Measurements from ENCODE around the gene CEP112.

CEP112 gene

GRCh38 chr17:66191593-66192377 is at the start of gene CEP112:
Gene CEP112 (minus strand): TSS chr17:66192133.
- DNase-seq (ENCODE audit: low read depth) = peak; percentile 86

GRCh38 chr17:66240630-66241029 is 48.7 kb upstream of the CEP112 start:
- peak; percentile 70 for DNase-seq (ENCODE audit: low read depth)

DNA sequence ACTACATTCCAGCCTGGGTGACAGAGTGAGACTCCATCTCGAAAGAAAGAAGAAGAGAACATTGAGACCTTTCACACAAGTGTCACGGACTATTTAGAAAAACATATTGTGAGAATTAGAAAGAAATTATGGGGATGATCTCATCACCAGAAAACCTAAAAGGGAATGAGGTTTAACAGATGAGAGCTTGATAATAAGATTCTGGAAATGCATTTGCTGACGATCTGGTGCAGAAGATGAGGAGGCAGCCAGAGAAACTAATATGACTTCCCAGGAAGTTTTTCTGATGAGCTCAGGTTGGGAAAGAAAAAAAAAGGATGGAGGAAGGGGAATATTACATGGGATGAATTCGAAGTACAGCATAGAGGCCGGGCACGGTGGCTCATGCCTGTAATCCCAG is 48.1 kb upstream of the CEP112 start:
- DNase-seq (ENCODE audit: low read depth) = no peak

- no peak for DNase-seq (ENCODE audit: low read depth)
Observed at GRCh38 chr17:66235377-66235994, 43.6 kb upstream of the CEP112 start.

- DNase-seq (ENCODE audit: low read depth) = no peak
Observed at GRCh38 chr17:66234611-66235010, 42.7 kb upstream of the CEP112 start.

DNA sequence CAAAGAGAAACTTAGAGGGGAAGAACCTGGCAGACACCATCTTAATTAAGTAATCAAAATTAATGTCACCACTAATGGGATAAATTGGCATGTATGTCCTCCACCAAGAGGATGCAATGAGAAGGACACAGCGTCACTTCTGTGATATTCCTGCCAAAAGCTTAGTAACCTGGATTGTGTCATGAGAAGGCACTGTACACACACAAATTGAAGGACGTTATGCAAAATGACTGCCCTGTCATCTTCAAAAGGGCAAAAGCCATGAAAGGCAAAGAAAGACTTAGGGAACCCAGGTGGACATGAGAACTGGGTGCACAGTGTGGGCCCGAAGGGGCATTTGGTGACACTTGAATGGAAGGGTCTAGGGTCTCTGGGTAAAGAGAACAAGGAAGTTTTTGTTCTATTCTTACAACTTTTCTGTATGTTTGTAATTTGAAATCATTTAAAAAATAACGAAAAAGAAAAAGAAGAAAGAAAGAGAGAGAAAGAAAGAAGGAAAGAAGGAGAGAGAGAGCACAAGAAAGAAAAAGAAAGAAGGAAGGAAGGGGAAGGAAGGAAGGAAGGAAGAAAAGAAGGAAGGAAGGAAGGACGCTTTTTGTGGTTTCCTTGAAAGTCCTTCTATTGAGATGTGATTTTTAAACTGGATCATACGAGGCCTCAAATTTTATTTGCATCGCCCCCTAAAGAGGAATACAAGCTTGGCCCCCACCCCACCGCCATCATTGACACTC is 41.3 kb upstream of the CEP112 start:
- DNase-seq (ENCODE audit: low read depth) = no peak

GRCh38 chr17:66230922-66231591 is 39.1 kb upstream of the CEP112 start:
- DNase-seq (ENCODE audit: low read depth) = no peak

DNA sequence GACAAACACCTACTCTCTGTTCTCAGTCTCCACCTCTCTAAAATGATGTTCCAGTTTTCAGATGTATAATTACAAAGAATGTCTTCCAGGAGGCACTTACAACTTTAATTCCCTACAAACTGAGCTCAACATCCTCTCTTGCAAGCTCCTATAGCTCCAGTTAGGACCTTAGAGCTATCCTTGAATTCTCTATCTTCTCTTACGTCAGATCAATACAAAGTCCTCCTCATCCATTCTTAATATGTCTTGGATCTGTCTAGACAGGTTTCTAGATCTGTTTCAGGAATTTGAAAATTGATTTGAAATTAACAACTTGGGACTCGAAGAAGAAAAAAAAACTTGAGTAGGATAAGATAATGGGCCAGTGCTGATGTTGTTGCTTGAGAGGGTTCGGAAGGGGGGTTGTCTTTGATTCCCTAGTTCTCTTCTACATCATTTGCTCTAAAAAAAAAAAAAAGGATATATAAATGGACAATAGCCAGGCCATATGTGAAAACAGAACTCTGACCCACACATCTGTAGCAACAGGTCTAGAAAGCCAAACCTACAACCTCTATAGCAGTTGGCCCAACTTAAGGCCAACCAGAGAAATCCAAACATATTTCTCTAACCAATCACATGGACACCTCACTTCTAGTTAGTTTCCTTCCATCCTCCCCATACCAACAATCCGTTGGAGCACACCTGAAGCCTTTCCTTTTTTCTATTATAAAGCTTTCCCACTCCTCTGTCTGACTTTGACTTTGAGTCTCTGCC is 38.0 kb upstream of the CEP112 start:
- no peak for DNase-seq (ENCODE audit: low read depth)

DNA sequence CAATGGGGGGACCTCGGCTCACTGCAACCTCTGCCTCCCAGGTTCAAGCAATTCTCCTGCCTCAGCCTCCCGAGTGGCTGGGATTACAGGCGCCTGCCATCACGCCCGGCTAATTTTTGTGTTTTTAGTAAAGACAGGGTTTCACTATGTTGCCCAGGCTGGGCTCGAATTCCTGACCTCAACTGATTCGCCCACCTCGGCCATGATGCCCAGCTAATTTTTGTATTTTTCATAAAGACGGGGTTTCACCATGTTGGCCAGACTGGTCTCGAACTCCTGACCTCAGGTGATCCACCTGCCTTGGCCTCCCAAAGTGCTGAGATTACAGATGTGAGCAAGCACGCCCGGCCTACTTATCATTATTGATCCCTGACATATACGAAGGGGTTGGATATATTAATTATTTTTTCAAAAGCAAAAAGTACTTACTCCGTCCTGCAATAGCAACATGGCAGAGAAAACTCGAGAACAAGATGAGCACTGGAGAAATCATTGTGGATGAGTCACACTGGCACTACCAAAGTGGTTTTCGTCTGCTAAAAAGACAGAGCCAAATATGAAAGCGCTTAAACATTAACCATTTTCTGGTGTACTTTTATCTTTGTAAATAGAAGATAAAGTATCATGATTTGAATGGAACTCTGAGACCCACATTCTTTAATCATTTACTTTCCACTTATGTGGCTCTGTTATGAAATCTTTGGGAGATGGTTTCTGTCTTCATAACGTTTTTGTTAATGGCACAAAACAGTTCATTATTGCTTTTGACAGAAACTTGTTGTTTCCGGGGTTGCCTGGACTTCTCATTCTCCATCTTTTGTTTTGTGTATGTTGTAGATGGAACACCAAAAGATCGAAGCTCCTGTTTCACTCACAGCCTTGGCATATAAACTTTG is 37.2 kb upstream of the CEP112 start, which contains the start of gene APOH:
Gene APOH (minus strand): TSS at position 529 of the 896 bp plus-strand sequence. CDS start 36 bp downstream, at position 493.
- no peak for DNase-seq (ENCODE audit: low read depth)

- no peak for DNase-seq (ENCODE audit: low read depth)
Observed at GRCh38 chr17:66227212-66228045, 35.5 kb upstream of the CEP112 start.

GRCh38 chr17:66222798-66223350 is 30.9 kb upstream of the CEP112 start:
- no peak for DNase-seq (ENCODE audit: low read depth)

- DNase-seq (ENCODE audit: low read depth) = no peak
Observed at GRCh38 chr17:66221755-66222530, 30.0 kb upstream of the CEP112 start.

DNA sequence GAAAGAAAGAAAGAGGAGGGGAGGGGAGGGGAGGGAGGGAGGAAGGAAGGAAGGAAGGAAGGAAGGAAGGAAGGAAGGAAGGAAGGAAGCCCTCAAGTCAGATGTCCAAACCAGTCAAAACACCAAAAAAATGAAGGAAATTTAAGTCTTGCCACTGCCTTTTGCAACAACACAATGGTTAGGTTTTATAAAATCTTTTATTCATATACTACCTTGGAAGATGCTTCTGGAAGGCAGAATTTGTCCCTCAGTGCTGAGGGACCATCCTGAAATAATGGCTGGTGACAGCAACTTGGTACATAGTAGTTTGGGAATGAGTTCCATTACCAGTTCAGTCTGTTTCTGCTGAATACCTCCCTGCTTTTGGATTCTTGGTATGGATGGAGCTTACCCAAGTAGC is 29.4 kb upstream of the CEP112 start:
- DNase-seq (ENCODE audit: low read depth) = no peak

GRCh38 chr17:66220079-66220835 is 28.3 kb upstream of the CEP112 start:
- no peak for DNase-seq (ENCODE audit: low read depth)

- DNase-seq (ENCODE audit: low read depth) = no peak
Observed at GRCh38 chr17:66215529-66215911, 23.6 kb upstream of the CEP112 start.

DNA sequence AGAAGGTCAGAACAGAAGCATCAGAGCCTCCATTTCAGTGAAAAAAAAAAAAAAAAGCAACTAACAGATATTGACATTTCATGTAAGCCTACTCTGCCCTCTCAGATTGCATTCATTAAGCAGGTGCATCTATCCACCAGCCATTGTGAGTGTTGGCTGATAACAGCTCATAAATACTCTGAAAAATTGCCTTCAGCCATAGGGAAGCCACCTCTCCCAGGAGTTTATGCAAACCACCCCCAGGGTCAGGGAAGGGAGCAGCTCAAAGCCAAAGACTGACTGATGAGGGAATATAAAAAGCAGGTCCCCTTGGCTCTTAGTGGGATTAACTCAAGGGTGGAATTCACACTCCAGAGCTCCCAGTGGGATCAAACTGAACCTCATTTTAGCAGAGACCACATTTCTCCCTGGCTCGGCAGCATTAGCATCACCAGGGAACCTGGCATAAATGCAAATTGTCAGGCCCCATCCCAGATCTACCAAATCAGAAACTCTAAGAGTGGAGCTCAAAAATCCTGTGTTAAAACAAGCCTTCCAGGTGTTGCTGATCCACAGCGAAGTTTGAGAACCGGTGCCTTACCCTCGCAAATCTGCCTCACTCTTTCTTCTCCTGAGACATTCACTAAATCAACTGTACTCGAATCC is 23.1 kb upstream of the CEP112 start:
- no peak for DNase-seq (ENCODE audit: low read depth)

Measured in ELR (cell line).